Measurements from ENCODE around the gene ATF1. TPM values are rescaled to one million over a fixed set of nuclear protein-coding genes. Genes with fewer than 3 reads are reported as not detected.

Gene ATF1
- total RNA-seq (2014; rRNA removed; shearing (Covaris generic)), result 70.5 and 73.9 TPM in 2 replicates

DNA sequence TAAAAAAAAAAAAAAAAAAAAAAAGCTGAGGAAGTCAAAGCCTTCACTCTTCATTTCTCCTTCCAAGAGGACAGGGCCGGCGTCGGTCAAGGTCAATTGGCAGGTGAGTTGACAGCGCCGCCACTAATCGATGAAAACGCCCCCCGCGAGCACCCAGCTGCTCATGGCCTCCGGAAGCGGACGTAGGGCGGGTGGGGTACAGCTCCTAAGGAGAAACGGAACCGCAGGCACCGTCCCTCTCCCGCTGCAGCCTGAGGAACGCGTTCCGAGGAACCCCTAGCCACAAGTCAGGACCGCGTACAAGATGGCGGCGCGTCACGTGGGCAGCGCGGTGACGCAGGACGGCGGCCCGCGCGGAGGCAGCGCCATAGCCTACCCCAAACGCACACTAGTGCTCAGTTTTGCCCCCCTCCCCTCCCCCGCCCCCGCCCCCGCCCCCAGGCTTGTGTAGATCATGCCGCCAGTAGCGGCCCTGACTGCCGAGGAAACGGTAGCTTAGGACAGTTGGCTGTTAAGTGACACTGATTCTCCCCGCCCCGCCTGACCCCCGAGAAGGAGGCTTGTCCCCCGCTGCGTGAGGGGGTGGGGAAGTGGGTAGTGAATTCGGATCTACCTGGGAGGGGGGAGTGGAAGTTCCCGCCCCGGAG lies at the start of gene ATF1:
Gene ATF1 (plus strand): TSS at position 463 of the 647 bp plus-strand sequence. CDS start 16,045 bp downstream, outside the sequence.

DNA sequence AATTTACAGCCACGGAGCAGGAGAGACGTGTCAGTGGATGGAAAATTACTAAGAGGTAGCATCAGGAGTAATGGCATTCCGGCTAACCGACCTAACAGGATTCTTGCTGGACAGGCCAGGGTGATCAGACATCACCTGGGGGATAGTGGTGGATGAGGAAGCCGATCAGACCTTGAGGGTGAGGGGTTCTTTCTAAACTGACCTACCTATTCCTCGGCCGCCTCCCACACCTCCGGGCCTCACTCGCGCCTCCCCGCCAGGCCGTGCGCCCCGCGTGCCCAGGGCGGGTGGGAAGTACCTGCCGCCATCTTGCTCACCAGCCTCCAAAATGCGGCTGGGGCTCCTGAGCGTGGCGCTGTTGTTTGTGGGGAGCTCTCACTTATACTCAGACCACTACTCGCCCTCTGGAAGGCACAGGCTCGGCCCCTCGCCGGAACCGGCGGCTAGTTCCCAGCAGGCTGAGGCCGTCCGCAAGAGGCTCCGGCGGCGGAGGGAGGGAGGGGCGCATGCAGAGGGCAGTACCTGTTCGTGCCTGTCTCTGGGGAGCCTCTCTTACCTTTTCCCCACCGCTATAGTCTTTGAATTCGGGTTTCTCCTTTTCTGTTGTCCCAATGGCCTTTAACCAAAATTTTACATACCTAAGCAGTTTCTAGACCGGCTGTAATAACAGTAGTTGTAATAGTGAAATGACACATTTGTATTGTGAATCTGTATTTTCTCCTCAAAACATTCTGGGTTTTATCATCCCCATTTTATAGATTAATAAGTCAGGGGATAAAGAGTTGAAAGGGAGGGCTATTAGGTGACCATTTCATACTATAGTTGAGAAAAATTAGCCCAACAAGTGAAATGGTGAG lies 79.0 kb downstream of the ATF1 start, which contains the start of gene TMPRSS12:
Gene TMPRSS12 (plus strand): TSS at position 290 of the 857 bp plus-strand sequence. CDS start 39 bp downstream, at position 329.

Small RNA genes lying within 50 kb of the gene (small RNA-seq; reads per million reads assigned to genes)
- gene AC013244.2 (not detected), gene RF00019 (not detected), gene RN7SL519P (not detected)

Other genes with a start within 250 kb of the ATF1 start
- gene TMPRSS12, start 78.8 kb downstream of the ATF1 start, total RNA-seq (2014; rRNA removed; shearing (Covaris generic)), result not detected in 2 replicates
- not detected in 2 replicates for gene HIGD1C, start 188.4 kb downstream of the ATF1 start, total RNA-seq (2014; rRNA removed; shearing (Covaris generic))

Data from A375 (cell line).